Left forelimb (tissue), 1 donor: ENCODE results near the gene MGMT.

Experiments
- DNase-seq: peaks from one replicate; pipeline ENCODE4 v3.0.0-alpha.2; 2018; ENCODE audit warnings: low spot score

The MGMT gene

GRCh38 chr10:129710510-129710847 is 243.4 kb downstream of the MGMT start:
- DNase-seq, result no peak

- no peak for DNase-seq
Measured at GRCh38 chr10:129711291-129711690, 244.2 kb downstream of the MGMT start.

GRCh38 chr10:129712000-129712399 is 245.0 kb downstream of the MGMT start:
- DNase-seq, result no peak

- no peak for DNase-seq
Measured at GRCh38 chr10:129713659-129714265, 246.7 kb downstream of the MGMT start.

GRCh38 chr10:129715805-129716204 is 248.8 kb downstream of the MGMT start:
- DNase-seq, result no peak

- DNase-seq, result no peak
Measured at GRCh38 chr10:129716211-129716681, 249.2 kb downstream of the MGMT start.

GRCh38 chr10:129716881-129717280 is 249.8 kb downstream of the MGMT start:
- DNase-seq, result no peak

GRCh38 chr10:129717816-129718547 is 250.9 kb downstream of the MGMT start:
- no peak for DNase-seq

GRCh38 chr10:129718548-129719414 is 251.7 kb downstream of the MGMT start:
- peak; percentile 51 for DNase-seq

GRCh38 chr10:129719415-129719739 is 252.3 kb downstream of the MGMT start:
- no peak for DNase-seq

- peak; percentile 59 for DNase-seq
Measured at GRCh38 chr10:129719889-129720590, 253.0 kb downstream of the MGMT start.

GRCh38 chr10:129725011-129725410 is 258.0 kb downstream of the MGMT start:
- DNase-seq, result no peak

GRCh38 chr10:129725482-129725881 is 258.4 kb downstream of the MGMT start:
- DNase-seq, result no peak

- no peak for DNase-seq
Measured at GRCh38 chr10:129725890-129726631, 259.0 kb downstream of the MGMT start.

GRCh38 chr10:129727071-129727470 is 260.0 kb downstream of the MGMT start:
- DNase-seq, result no peak

GRCh38 chr10:129727495-129727894 is 260.5 kb downstream of the MGMT start:
- DNase-seq, result no peak

- no peak for DNase-seq
Measured at GRCh38 chr10:129728246-129728820, 261.3 kb downstream of the MGMT start.

- DNase-seq, result no peak
Measured at GRCh38 chr10:129728905-129729795, 262.1 kb downstream of the MGMT start.

GRCh38 chr10:129730272-129730992 is 263.4 kb downstream of the MGMT start:
- no peak for DNase-seq

GRCh38 chr10:129730993-129731325 is 263.9 kb downstream of the MGMT start:
- DNase-seq, result no peak
